K562 (cell line): Measurements from ENCODE around the gene COQ3. TPM values are rescaled to one million over a fixed set of nuclear protein-coding genes. Genes with fewer than 3 reads are reported as not detected.

Experiments used
- polyA plus RNA-seq, 8 experiments: library from polyadenylated mRNA; depleted of rRNA in 4 of 8; stranded (reverse) in 5 of 8; unstranded in 3 of 8; fragments of >200 nt; fragmentation: Nextera tagmentation in 2 of 8; fragmentation: Illumina TruSeq in 1 of 8; extraction: Ambion mirVana in 2 of 8; extraction: Trizol in 1 of 8; gene quantifications; 2 replicates each; pipeline versions ENCODE4 v1.2.1 to v1.2.3, GENCODE V29; 2011 to 2014; ENCODE audit warnings: inconsistent platforms in 1 of 8, missing spikeins in 1 of 8
- total RNA-seq, 7 experiments: library from RNA; depleted of rRNA in 6 of 7; stranded (reverse); fragments of >200 nt in 6 of 7; fragmentation: Illumina TruSeq in 2 of 7; extraction: Trizol in 2 of 7; gene quantifications; 2 replicates each; pipeline versions ENCODE4 v1.2.1 to v1.2.3, GENCODE V29; 2011 to 2021; ENCODE audit warnings: low replicate concordance in 1 of 7

COQ3 gene
- total and polyA plus RNA-seq, 9 of the 15 experiments (the other 6 are each of a cell fraction or from before 2014, with no cell fraction given) = 16.9 to 137 (median 33.9) TPM

Other genes with a start within 250 kb of the COQ3 start
- 0.04 TPM in 1 of 2 replicates, not detected in the other for gene FAXC, start 44.5 kb downstream of the COQ3 start, total RNA-seq (2014; rRNA removed)
- gene FAXC, start 44.5 kb downstream of the COQ3 start, total RNA-seq (2014; rRNA removed; fragmentation: Illumina TruSeq; extraction: Trizol) = not detected in 2 replicates
- gene FAXC, start 44.5 kb downstream of the COQ3 start, total RNA-seq (2015; rRNA removed; fragmentation: Illumina TruSeq; extraction: Trizol) = not detected in 2 replicates
- gene FAXC, start 44.5 kb downstream of the COQ3 start, total RNA-seq (2021) = not detected in 2 replicates
- 0.40 TPM in 1 of 2 replicates, not detected in the other for gene FAXC, start 44.5 kb downstream of the COQ3 start, polyA plus RNA-seq (2011; rRNA removed)
- gene FAXC, start 44.5 kb downstream of the COQ3 start, polyA plus RNA-seq (2014; fragmentation: Illumina TruSeq; extraction: Trizol) = 0.06 and 0.22 TPM in 2 replicates
- gene FAXC, start 44.5 kb downstream of the COQ3 start, polyA plus RNA-seq (2014; fragmentation: Nextera tagmentation; extraction: Ambion mirVana) = under 1 TPM; 0.13 to 0.14 TPM
- 0.19 TPM in 1 of 2 replicates, not detected in the other for gene FAXC, start 44.5 kb downstream of the COQ3 start, polyA plus RNA-seq (2014; rRNA removed)
- gene PNISR, start 31.1 kb upstream of the COQ3 start, total RNA-seq (2014; rRNA removed) = 97.4 and 104 TPM in 2 replicates
- gene PNISR, start 31.1 kb upstream of the COQ3 start, total RNA-seq (2014; rRNA removed; fragmentation: Illumina TruSeq; extraction: Trizol) = 147 and 163 TPM in 2 replicates
- gene PNISR, start 31.1 kb upstream of the COQ3 start, total RNA-seq (2015; rRNA removed; fragmentation: Illumina TruSeq; extraction: Trizol) = 135 and 150 TPM in 2 replicates
- gene PNISR, start 31.1 kb upstream of the COQ3 start, total RNA-seq (2021) = 105 and 107 TPM in 2 replicates
- 122 and 131 TPM in 2 replicates for gene PNISR, start 31.1 kb upstream of the COQ3 start, polyA plus RNA-seq (2011; rRNA removed)
- 152 and 205 TPM in 2 replicates for gene PNISR, start 31.1 kb upstream of the COQ3 start, polyA plus RNA-seq (2014; fragmentation: Illumina TruSeq; extraction: Trizol)
- gene PNISR, start 31.1 kb upstream of the COQ3 start, polyA plus RNA-seq (2014; fragmentation: Nextera tagmentation; extraction: Ambion mirVana) = 100 to 1,000 TPM; 108 to 112 TPM
- 188 and 206 TPM in 2 replicates for gene PNISR, start 31.1 kb upstream of the COQ3 start, polyA plus RNA-seq (2014; rRNA removed)
- 11.6 and 15.3 TPM in 2 replicates for gene USP45, start 121.2 kb upstream of the COQ3 start, total RNA-seq (2014; rRNA removed)
- 34.7 and 42.0 TPM in 2 replicates for gene USP45, start 121.2 kb upstream of the COQ3 start, total RNA-seq (2014; rRNA removed; fragmentation: Illumina TruSeq; extraction: Trizol)
- gene USP45, start 121.2 kb upstream of the COQ3 start, total RNA-seq (2015; rRNA removed; fragmentation: Illumina TruSeq; extraction: Trizol) = 25.7 and 29.8 TPM in 2 replicates
- 22.3 and 22.6 TPM in 2 replicates for gene USP45, start 121.2 kb upstream of the COQ3 start, total RNA-seq (2021)
- 23.7 and 24.5 TPM in 2 replicates for gene USP45, start 121.2 kb upstream of the COQ3 start, polyA plus RNA-seq (2011; rRNA removed)
- gene USP45, start 121.2 kb upstream of the COQ3 start, polyA plus RNA-seq (2014; fragmentation: Illumina TruSeq; extraction: Trizol) = 25.1 and 31.9 TPM in 2 replicates
- gene USP45, start 121.2 kb upstream of the COQ3 start, polyA plus RNA-seq (2014; fragmentation: Nextera tagmentation; extraction: Ambion mirVana) = 10 to 100 TPM; 60.7 TPM
- 22.0 and 25.9 TPM in 2 replicates for gene USP45, start 121.2 kb upstream of the COQ3 start, polyA plus RNA-seq (2014; rRNA removed)
- gene CCNC, start 174.5 kb upstream of the COQ3 start, total RNA-seq (2014; rRNA removed) = 64.0 and 68.7 TPM in 2 replicates
- gene CCNC, start 174.5 kb upstream of the COQ3 start, total RNA-seq (2014; rRNA removed; fragmentation: Illumina TruSeq; extraction: Trizol) = 121 and 138 TPM in 2 replicates
- gene CCNC, start 174.5 kb upstream of the COQ3 start, total RNA-seq (2015; rRNA removed; fragmentation: Illumina TruSeq; extraction: Trizol) = 93.0 and 99.6 TPM in 2 replicates
- gene CCNC, start 174.5 kb upstream of the COQ3 start, total RNA-seq (2021) = 72.4 and 73.3 TPM in 2 replicates
- 126 and 138 TPM in 2 replicates for gene CCNC, start 174.5 kb upstream of the COQ3 start, polyA plus RNA-seq (2011; rRNA removed)
- 81.1 and 91.7 TPM in 2 replicates for gene CCNC, start 174.5 kb upstream of the COQ3 start, polyA plus RNA-seq (2014; fragmentation: Illumina TruSeq; extraction: Trizol)
- gene CCNC, start 174.5 kb upstream of the COQ3 start, polyA plus RNA-seq (2014; fragmentation: Nextera tagmentation; extraction: Ambion mirVana) = 100 to 1,000 TPM; 133 to 177 TPM
- 78.1 and 79.2 TPM in 2 replicates for gene CCNC, start 174.5 kb upstream of the COQ3 start, polyA plus RNA-seq (2014; rRNA removed)
- gene PRDM13, start 212.6 kb upstream of the COQ3 start, total RNA-seq (2014; rRNA removed) = not detected in 2 replicates
- gene PRDM13, start 212.6 kb upstream of the COQ3 start, total RNA-seq (2014; rRNA removed; fragmentation: Illumina TruSeq; extraction: Trizol) = not detected in 2 replicates
- gene PRDM13, start 212.6 kb upstream of the COQ3 start, total RNA-seq (2015; rRNA removed; fragmentation: Illumina TruSeq; extraction: Trizol) = not detected in 2 replicates
- gene PRDM13, start 212.6 kb upstream of the COQ3 start, total RNA-seq (2021) = not detected in 2 replicates
- gene PRDM13, start 212.6 kb upstream of the COQ3 start, polyA plus RNA-seq (2011; rRNA removed) = not detected in 2 replicates
- gene PRDM13, start 212.6 kb upstream of the COQ3 start, polyA plus RNA-seq (2014; fragmentation: Illumina TruSeq; extraction: Trizol) = not detected in 2 replicates
- not detected for gene PRDM13, start 212.6 kb upstream of the COQ3 start, polyA plus RNA-seq (2014; fragmentation: Nextera tagmentation; extraction: Ambion mirVana)
- gene PRDM13, start 212.6 kb upstream of the COQ3 start, polyA plus RNA-seq (2014; rRNA removed) = not detected in 2 replicates